HEK293T (cell line): ENCODE measurements around the gene ADCY9.

ENCODE experiments used
- BHLHE40 ChIP-seq: fragments of 450-650 bp; IDR thresholded peaks from 2 replicates; pipeline ENCODE4 v1.6.1; 2016; ENCODE audit warnings: mild to moderate bottlenecking, moderate library complexity, borderline replicate concordance
- CTBP1 ChIP-seq: fragments of 450-650 bp; IDR thresholded peaks from 2 replicates; pipeline ENCODE4 v1.6.1; 2016; ENCODE audit warnings: borderline replicate concordance
- ELF4 ChIP-seq: fragments of 450-650 bp; IDR thresholded peaks from 2 replicates; pipeline ENCODE4 v1.6.1; 2017; ENCODE audit warnings: antibody characterized with exemption
- FOXK2 ChIP-seq: fragments of 450-650 bp; IDR thresholded peaks from 2 replicates; pipeline ENCODE4 v1.6.1; 2016; ENCODE audit warnings: mild to moderate bottlenecking
- L3MBTL2 ChIP-seq: fragments of 450-650 bp; conservative IDR thresholded peaks from 2 replicates; pipeline ENCODE4 v1.6.1; 2016; ENCODE audit warnings: mild to moderate bottlenecking
- SP1 ChIP-seq: fragments of 450-650 bp; IDR thresholded peaks from 2 replicates; pipeline ENCODE4 v1.6.1; 2017
- TARDBP ChIP-seq: fragments of 450-650 bp; IDR thresholded peaks from 2 replicates; pipeline ENCODE4 v1.6.1; 2016

- TF ChIP-seq CTBP1 (no peak), SP1 (no peak), L3MBTL2 (no peak), ELF4 (no peak), BHLHE40 (no peak), FOXK2 (no peak), TARDBP (no peak)
Observed at GRCh38 chr16:4056161-4057105, 59.8 kb downstream of the ADCY9 start.
